ENCODE data around the gene TMEM256.
A peak's percentile ranks its signal among the peaks of the same experiment; 100 is the strongest.

TMEM256 gene

GRCh38 chr17:7403977-7404736 lies at the start of gene TMEM256:
TMEM256 (minus strand) TSS chr17:7404097; CDS start chr17:7404084, 13 bp downstream.
- DNase-seq (ENCODE audit: low read depth), result peak; percentile 98

GRCh38 chr17:7448461-7448860 lies 44.6 kb upstream of the TMEM256 start:
- no peak for DNase-seq (ENCODE audit: low read depth)

- no peak for DNase-seq (ENCODE audit: low read depth)
Observed at GRCh38 chr17:7445619-7445968, 41.7 kb upstream of the TMEM256 start.

GRCh38 chr17:7444682-7445618 lies 41.1 kb upstream of the TMEM256 start, which contains the start of gene CHRNB1:
CHRNB1 (plus strand) TSS chr17:7445061; CDS start chr17:7445128, 67 bp downstream.
- DNase-seq (ENCODE audit: low read depth), result no peak

GRCh38 chr17:7443499-7444485 lies 39.9 kb upstream of the TMEM256 start:
- no peak for DNase-seq (ENCODE audit: low read depth)

- no peak for DNase-seq (ENCODE audit: low read depth)
Observed at GRCh38 chr17:7442142-7442541, 38.2 kb upstream of the TMEM256 start.

- no peak for DNase-seq (ENCODE audit: low read depth)
Observed at GRCh38 chr17:7441266-7441665, 37.4 kb upstream of the TMEM256 start.

- no peak for DNase-seq (ENCODE audit: low read depth)
Observed at GRCh38 chr17:7440834-7441195, 36.9 kb upstream of the TMEM256 start.

- no peak for DNase-seq (ENCODE audit: low read depth)
Observed at GRCh38 chr17:7440113-7440833, 36.4 kb upstream of the TMEM256 start.

- no peak for DNase-seq (ENCODE audit: low read depth)
Observed at GRCh38 chr17:7439462-7440112, 35.7 kb upstream of the TMEM256 start, which contains the start of gene FGF11. FGF11 (plus strand) TSS chr17:7439512; CDS start chr17:7439621, 109 bp downstream.

- no peak for DNase-seq (ENCODE audit: low read depth)
Observed at GRCh38 chr17:7438656-7439460, 35.0 kb upstream of the TMEM256 start.

GRCh38 chr17:7437950-7438614 lies 34.2 kb upstream of the TMEM256 start:
- no peak for DNase-seq (ENCODE audit: low read depth)

- DNase-seq (ENCODE audit: low read depth), result no peak
Observed at GRCh38 chr17:7437369-7437863, 33.5 kb upstream of the TMEM256 start.

GRCh38 chr17:7436556-7437368 lies 32.9 kb upstream of the TMEM256 start:
- no peak for DNase-seq (ENCODE audit: low read depth)

- no peak for DNase-seq (ENCODE audit: low read depth)
Observed at GRCh38 chr17:7435676-7436555, 32.0 kb upstream of the TMEM256 start.

GRCh38 chr17:7432296-7432695 lies 28.4 kb upstream of the TMEM256 start:
- no peak for DNase-seq (ENCODE audit: low read depth)

- no peak for DNase-seq (ENCODE audit: low read depth)
Observed at GRCh38 chr17:7431231-7431630, 27.3 kb upstream of the TMEM256 start.

All from HS-5 (cell line).